Measurements from ENCODE around the gene RHBDL1.

Gene RHBDL1

GRCh38 chr16:660459-661183, 14.8 kb upstream of the RHBDL1 start:
- Histone ChIP-seq H3K27me3 (ENCODE audit: control insufficient read depth, insufficient read depth, low read length) (no peaks in the 10 kb centered on the region), H3K4me1 (peaks cover 4% of the 10 kb centered on the region), H3K9me3 (ENCODE audit: control insufficient read depth, low read length) (no peaks in the 10 kb centered on the region), H3K9ac (no peak overlapping the region), H3K4me2 (ENCODE audit: low read length) (peak overlapping the region; percentile 53), H3K36me3 (ENCODE audit: control insufficient read depth, insufficient read depth, low read length) (no peaks in the 10 kb centered on the region), H2AFZ (peak overlapping the region; percentile 78), H3K27ac (peak overlapping the region; percentile 74), H3K79me2 (no peaks in the 10 kb centered on the region), H3K4me3 (ENCODE audit: low read depth, low read length) (peak overlapping the region; percentile 20)
- peak; percentile 43 for TF ChIP-seq CTCF (IDR thresholded peaks at IDR 0.05)

GRCh38 chr16:661184-661821, 14.2 kb upstream of the RHBDL1 start:
- Histone ChIP-seq H3K4me2 (ENCODE audit: low read length) (no peak overlapping the region), H3K36me3 (ENCODE audit: control insufficient read depth, insufficient read depth, low read length) (no peaks in the 10 kb centered on the region), H2AFZ (peak overlapping the region; percentile 63), H3K9me3 (ENCODE audit: control insufficient read depth, low read length) (no peaks in the 10 kb centered on the region), H3K27ac (peak overlapping the region; percentile 74), H3K27me3 (ENCODE audit: control insufficient read depth, insufficient read depth, low read length) (no peaks in the 10 kb centered on the region), H3K4me3 (ENCODE audit: low read depth, low read length) (no peak overlapping the region), H3K9ac (no peak overlapping the region), H3K79me2 (no peaks in the 10 kb centered on the region), H3K4me1 (peaks cover 4% of the 10 kb centered on the region)
- no peak for TF ChIP-seq CTCF (IDR thresholded peaks at IDR 0.05)

- H3K36me3 ChIP-seq (ENCODE audit: control insufficient read depth, insufficient read depth, low read length): no peaks in the 10 kb centered on the region
- H3K4me3 ChIP-seq (ENCODE audit: low read depth, low read length): no peak overlapping the region
- H3K4me1 ChIP-seq: peaks cover 5% of the 10 kb centered on the region
- H2AFZ ChIP-seq: no peak overlapping the region
- H3K27ac ChIP-seq: no peak overlapping the region
- H3K4me2 ChIP-seq (ENCODE audit: low read length): no peak overlapping the region
- H3K27me3 ChIP-seq (ENCODE audit: control insufficient read depth, insufficient read depth, low read length): no peaks in the 10 kb centered on the region
- H3K9me3 ChIP-seq (ENCODE audit: control insufficient read depth, low read length): no peaks in the 10 kb centered on the region
- H3K9ac ChIP-seq: no peak overlapping the region
- no peak for TF ChIP-seq CTCF (IDR thresholded peaks at IDR 0.05)
- H3K79me2 ChIP-seq: peaks cover 2% of the 10 kb centered on the region
Measured at GRCh38 chr16:662095-662494, 13.4 kb upstream of the RHBDL1 start.

GRCh38 chr16:662597-662996, 12.9 kb upstream of the RHBDL1 start:
- no peaks in the 10 kb centered on the region for H3K36me3 ChIP-seq (ENCODE audit: control insufficient read depth, insufficient read depth, low read length)
- H3K4me1 ChIP-seq: peaks cover 10% of the 10 kb centered on the region
- no peak overlapping the region for H3K9ac ChIP-seq
- no peak overlapping the region for H2AFZ ChIP-seq
- no peaks in the 10 kb centered on the region for H3K9me3 ChIP-seq (ENCODE audit: control insufficient read depth, low read length)
- no peak overlapping the region for H3K27ac ChIP-seq
- no peak overlapping the region for H3K4me3 ChIP-seq (ENCODE audit: low read depth, low read length)
- no peak for TF ChIP-seq CTCF (IDR thresholded peaks at IDR 0.05)
- no peaks in the 10 kb centered on the region for H3K27me3 ChIP-seq (ENCODE audit: control insufficient read depth, insufficient read depth, low read length)
- H3K79me2 ChIP-seq: peaks cover 5% of the 10 kb centered on the region
- H3K4me2 ChIP-seq (ENCODE audit: low read length): no peak overlapping the region
